ENCODE data around the gene ADAMTSL2. TPM values are rescaled to one million over a fixed set of nuclear protein-coding genes. Genes with fewer than 3 reads are reported as not detected.
A peak's percentile ranks its signal among the peaks of the same experiment; 100 is the strongest.

Gene ADAMTSL2
- total and polyA plus RNA-seq, 8 donors, result 1.3 to 20.6 (median 2.6) TPM; not detected in 2

DNA sequence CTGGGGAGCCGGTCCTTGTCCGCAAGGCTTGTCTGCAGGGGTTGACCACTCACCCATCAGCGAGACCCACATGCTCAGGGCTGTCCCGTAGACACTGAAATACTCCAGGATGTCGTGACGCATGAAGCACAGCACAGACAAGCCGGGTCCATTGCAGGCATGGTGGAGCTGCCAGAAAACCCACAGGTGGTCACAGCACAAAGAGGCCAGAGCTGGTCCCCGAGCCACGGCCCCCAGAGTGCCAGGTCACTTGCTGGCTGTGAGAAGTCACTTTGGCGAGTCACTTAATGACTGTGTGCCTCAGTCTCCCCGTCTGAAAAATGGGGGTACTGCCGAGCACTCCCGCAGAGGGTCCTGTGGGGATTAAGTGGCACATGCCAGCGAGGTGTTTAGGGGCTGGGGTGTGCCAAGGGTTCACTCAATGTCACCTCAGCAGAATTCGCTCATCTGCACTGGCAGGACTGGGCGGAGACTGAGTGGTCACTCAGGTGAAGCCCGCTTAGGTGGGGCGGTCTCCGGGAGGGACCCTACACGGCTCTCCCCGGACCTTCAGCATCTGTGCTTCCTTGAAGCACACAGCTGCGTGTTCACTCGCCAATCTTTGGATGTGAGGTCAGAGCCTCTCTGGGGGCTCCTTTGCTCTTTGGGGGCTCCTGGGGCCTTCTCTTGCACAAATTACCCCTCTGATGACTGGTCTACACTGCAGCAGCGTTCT is 14.2 kb upstream of the ADAMTSL2 start:
- H3K4me3 ChIP-seq, result no peak overlapping the region
- H3K27ac ChIP-seq, result no peak overlapping the region
- H3K4me1 ChIP-seq, result peaks cover 0 to 4% (median 0%) of the 10 kb centered on the region in 4 donors
- H3K9me3 ChIP-seq, result no peaks in the 10 kb centered on the region
- 78 to 86% (median 85%) methylated on average over 14 to 24 of the region's 24 CpGs for WGBS, 5 donors
- H3K27me3 ChIP-seq, result peaks cover 0 to 5% (median 0%) of the 10 kb centered on the region in 3 donors
- intact Hi-C loops (cut with DNase I; ENCODE audit: low total_unique reads), result no loop called here
- no peak for DNase-seq
- no peaks in the 10 kb centered on the region for H3K36me3 ChIP-seq
- no peak for TF ChIP-seq EP300 (IDR thresholded peaks at IDR 0.05)
- no peak for TF ChIP-seq POLR2A (IDR thresholded peaks at IDR 0.05)
- no peak for TF ChIP-seq POLR2AphosphoS5 (IDR thresholded peaks at IDR 0.05)
- TF ChIP-seq, protein P1, sequence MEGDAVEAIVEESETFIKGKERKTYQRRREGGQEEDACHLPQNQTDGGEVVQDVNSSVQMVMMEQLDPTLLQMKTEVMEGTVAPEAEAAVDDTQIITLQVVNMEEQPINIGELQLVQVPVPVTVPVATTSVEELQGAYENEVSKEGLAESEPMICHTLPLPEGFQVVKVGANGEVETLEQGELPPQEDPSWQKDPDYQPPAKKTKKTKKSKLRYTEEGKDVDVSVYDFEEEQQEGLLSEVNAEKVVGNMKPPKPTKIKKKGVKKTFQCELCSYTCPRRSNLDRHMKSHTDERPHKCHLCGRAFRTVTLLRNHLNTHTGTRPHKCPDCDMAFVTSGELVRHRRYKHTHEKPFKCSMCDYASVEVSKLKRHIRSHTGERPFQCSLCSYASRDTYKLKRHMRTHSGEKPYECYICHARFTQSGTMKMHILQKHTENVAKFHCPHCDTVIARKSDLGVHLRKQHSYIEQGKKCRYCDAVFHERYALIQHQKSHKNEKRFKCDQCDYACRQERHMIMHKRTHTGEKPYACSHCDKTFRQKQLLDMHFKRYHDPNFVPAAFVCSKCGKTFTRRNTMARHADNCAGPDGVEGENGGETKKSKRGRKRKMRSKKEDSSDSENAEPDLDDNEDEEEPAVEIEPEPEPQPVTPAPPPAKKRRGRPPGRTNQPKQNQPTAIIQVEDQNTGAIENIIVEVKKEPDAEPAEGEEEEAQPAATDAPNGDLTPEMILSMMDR (IDR thresholded peaks at IDR 0.05), result no peak

DNA sequence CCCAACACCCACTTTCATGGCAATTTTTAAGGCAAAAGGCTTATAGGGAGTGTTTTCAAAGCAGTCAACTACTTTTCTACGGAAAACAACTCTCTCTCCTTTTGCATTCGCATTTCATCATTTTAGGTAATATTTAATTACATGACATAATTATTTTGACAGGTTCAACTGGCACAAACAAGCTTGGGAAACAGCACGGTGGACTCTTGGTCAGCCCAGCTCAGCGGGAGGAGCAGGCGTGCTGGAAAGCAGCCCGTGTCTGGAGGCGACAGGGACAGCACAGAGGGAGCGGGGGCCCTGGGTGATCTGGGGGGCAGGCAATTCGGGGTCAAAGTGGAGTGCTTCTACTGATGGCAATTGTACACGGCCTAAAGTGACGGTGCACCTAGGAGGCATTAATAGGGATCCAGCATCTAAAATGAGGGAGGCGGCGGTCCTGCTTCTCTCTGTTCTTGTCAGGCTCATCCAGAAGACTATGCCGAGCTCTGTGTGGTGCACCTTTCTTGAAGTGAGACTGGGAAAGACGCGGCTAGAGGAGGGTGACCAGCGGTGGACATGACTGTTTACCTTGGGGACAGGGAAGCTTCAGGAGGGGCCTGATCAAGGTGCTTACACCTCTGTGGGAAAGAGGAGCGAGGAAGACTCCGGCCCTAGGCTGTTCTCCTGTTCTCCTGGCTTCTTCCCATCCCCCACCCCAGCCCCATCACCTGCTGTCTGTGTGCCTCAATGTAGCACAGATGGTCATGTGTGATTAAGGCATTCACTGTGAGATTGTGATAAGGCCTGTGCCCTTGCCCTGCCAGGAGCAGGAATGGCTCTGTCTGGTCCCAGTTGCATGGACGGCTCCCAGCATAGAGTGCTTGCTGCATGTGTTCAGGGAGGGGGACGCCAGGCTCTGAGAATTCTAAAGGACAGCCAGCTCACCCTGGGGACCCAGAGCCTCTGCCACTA is 13.1 kb upstream of the ADAMTSL2 start:
- Histone ChIP-seq H3K9me3 (no peaks in the 10 kb centered on the region), H3K27me3 (no peaks in the 10 kb centered on the region), H3K4me3 (no peak overlapping the region), H3K4me1 (peaks cover 0 to 6% (median 3%) of the 10 kb centered on the region in 4 donors), H3K27ac (no peak overlapping the region), H3K36me3 (no peaks in the 10 kb centered on the region)
- intact Hi-C loops (cut with DNase I; ENCODE audit: low total_unique reads), result no loop called here
- 79 to 84% (median 81%) methylated on average over 21 of the region's 21 CpGs for WGBS, 5 donors
- no peak for TF ChIP-seq EP300 (IDR thresholded peaks at IDR 0.05)
- no peak for TF ChIP-seq POLR2A (IDR thresholded peaks at IDR 0.05)
- TF ChIP-seq POLR2AphosphoS5 (IDR thresholded peaks at IDR 0.05), result no peak
- TF ChIP-seq, protein P1 (IDR thresholded peaks at IDR 0.05), result no peak
- no peak for DNase-seq

DNA sequence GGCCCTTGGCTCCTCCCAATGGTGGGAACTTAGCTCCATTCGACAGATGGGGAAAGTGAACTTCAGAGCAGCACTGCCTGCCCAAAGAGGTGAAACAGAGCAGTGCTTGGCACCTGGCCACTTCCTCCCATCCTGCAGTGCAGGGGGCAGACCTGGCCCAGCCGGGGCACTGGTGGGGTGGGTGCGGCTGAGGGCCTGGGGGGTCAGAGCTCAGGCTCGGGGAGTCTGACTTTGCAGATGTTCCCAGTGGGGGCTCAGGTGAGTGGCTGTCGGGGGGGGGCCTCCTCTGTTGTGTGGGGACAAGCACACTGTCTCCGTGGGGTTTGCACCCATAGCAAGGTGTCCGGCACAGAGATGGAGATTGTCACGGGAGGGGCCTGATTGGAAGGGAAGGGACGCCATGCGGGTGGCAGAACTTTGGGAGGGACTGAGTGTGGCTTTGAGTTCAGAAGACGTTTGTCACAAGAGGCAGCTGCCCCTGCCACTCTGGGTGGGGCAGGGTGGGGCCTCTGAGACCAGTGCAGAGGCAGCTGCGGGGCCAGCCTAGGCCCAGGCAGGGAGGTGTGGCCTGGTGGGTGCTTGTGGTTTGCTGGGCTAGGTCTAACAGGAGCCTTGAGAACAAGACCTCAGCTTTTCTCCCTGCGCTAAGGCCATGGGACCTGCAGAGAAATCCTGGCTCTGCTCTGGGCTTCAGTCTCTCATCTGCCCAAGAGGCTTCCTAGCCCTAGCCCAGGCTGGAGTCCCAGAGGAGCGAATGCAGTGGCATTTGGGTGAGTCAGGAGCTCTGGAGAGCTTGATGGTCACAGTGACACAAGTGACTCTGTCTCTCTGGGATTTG is 12.2 kb upstream of the ADAMTSL2 start:
- Histone ChIP-seq H3K4me1 (peaks cover 6 to 15% (median 12%) of the 10 kb centered on the region in 4 donors), H3K27me3 (peaks cover 0 to 8% (median 0%) of the 10 kb centered on the region in 3 donors), H3K4me3 (no peak overlapping the region), H3K9me3 (no peaks in the 10 kb centered on the region), H3K27ac (no peak overlapping the region), H3K36me3 (no peaks in the 10 kb centered on the region)
- peak in 1 of 2 donors; percentile 71 for DNase-seq
- intact Hi-C loops (cut with DNase I; ENCODE audit: low total_unique reads), result no loop called here
- 54 to 77% (median 65%) methylated on average over 12 to 14 of the region's 14 CpGs for WGBS, 5 donors
- TF ChIP-seq POLR2AphosphoS5 (IDR thresholded peaks at IDR 0.05) (no peak), POLR2A (IDR thresholded peaks at IDR 0.05) (no peak), EP300 (IDR thresholded peaks at IDR 0.05) (no peak)
- TF ChIP-seq, protein P1 (IDR thresholded peaks at IDR 0.05), result no peak

DNA sequence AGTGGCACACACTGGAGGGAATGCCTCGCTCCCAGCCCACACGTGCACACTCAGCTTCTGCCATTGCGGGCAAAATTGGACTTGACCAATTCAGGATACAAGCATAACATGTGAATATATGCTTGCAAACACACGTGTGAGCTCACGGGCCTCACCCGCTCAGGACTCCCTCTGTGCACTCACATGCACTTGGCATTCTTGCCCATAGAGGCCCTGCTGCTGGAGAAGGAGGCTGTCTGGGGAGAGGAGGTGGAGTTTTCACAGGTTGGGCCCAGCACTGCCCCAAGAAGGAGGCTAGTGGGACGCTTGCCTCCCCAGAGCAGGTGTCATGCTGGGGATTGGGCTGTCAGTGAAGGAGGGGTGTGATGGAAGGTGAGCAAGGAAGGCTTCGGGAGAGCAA is 11.4 kb upstream of the ADAMTSL2 start:
- Histone ChIP-seq H3K9me3 (no peaks in the 10 kb centered on the region), H3K27me3 (peaks cover 0 to 16% (median 1%) of the 10 kb centered on the region in 3 donors), H3K27ac (no peak overlapping the region), H3K4me1 (peaks cover 8 to 21% (median 19%) of the 10 kb centered on the region in 4 donors), H3K4me3 (no peak overlapping the region), H3K36me3 (no peaks in the 10 kb centered on the region)
- intact Hi-C loops (cut with DNase I; ENCODE audit: low total_unique reads), result no loop called here
- no peak for DNase-seq
- WGBS, 5 donors, result 77 to 87% (median 85%) methylated on average over 2 to 8 of the region's 8 CpGs
- TF ChIP-seq POLR2AphosphoS5 (IDR thresholded peaks at IDR 0.05) (no peak), EP300 (IDR thresholded peaks at IDR 0.05) (no peak), POLR2A (IDR thresholded peaks at IDR 0.05) (no peak)
- TF ChIP-seq, protein P1 (IDR thresholded peaks at IDR 0.05), result no peak
